Upper lobe of right lung (tissue), 1 donor: ENCODE measurements around the gene PSMD6. TPM values are rescaled to one million over a fixed set of nuclear protein-coding genes. Genes with fewer than 3 reads are reported as not detected.

Experiments
- ATAC-seq: fragments of 200-7000 bp; cut with Tn5 transposase; one replicate; pipeline ENCODE4 v1.9.1; 2020; ENCODE audit warnings: mild to moderate bottlenecking, moderate library complexity
- DNase-seq: peaks from one replicate; pipeline ENCODE4 v3.0.0-alpha.2; 2020
- H3K27ac ChIP-seq: fragments of 200-600 bp; one replicate; pipeline ENCODE4 v1.8.0; 2022
- H3K27me3 ChIP-seq: fragments of 200-600 bp; one replicate; pipeline ENCODE4 v1.8.0; 2022; ENCODE audit warnings: mild to moderate bottlenecking
- H3K36me3 ChIP-seq: fragments of 200-600 bp; one replicate; pipeline ENCODE4 v1.8.0; 2022
- H3K4me1 ChIP-seq: fragments of 200-600 bp; one replicate; pipeline ENCODE4 v1.8.0; 2022
- H3K4me3 ChIP-seq: fragments of 200-600 bp; one replicate; pipeline ENCODE4 v1.8.0; 2022; ENCODE audit warnings: mild to moderate bottlenecking
- H3K9me3 ChIP-seq: fragments of 200-600 bp; one replicate; pipeline ENCODE4 v1.8.0; 2022
- CTCF ChIP-seq: fragments of 200-600 bp; IDR thresholded peaks from one replicate; pipeline ENCODE4 v1.8.0; 2022; ENCODE audit warnings: antibody characterized with exemption
- intact Hi-C: fragments of 100-400 bp; cut with DNase I; formaldehyde crosslinking; loops from one replicate; pipeline ENCODE4 v1.11.0; 2022
- total RNA-seq: library from RNA; stranded (reverse); fragmentation: NEBNext Ultra II Directional; extraction: Animal tissue kit (Norgen Biotek cat#: 25700); gene quantifications from one replicate; pipeline ENCODE4 v1.2.1, GENCODE V29; 2021
- donor health status: DM: no; HTN: yes; CAD: no; lungs with severe emphysema.

The PSMD6 gene
- total RNA-seq, 1 donor from 2014 or later = 52.2 TPM

- no peak for ATAC-seq
- Histone ChIP-seq H3K4me1 (peaks cover 5% of the 10 kb centered on the region), H3K36me3 (peaks cover 85% of the 10 kb centered on the region), H3K9me3 (no peaks in the 10 kb centered on the region), H3K4me3 (no peak overlapping the region), H3K27me3 (no peaks in the 10 kb centered on the region), H3K27ac (no peak overlapping the region)
- DNase-seq = no peak
- intact Hi-C loops = no loop called here
- TF ChIP-seq CTCF = no peak
These were observed 32.6 kb downstream of the PSMD6 start for GRCh38 chr3:63990733-63991132.

GRCh38 chr3:63990204-63990603 lies 33.1 kb downstream of the PSMD6 start:
- no peaks in the 10 kb centered on the region for H3K9me3 ChIP-seq
- peaks cover 85% of the 10 kb centered on the region for H3K36me3 ChIP-seq
- DNase-seq (no peak), ATAC-seq (no peak)
- TF ChIP-seq CTCF = no peak
- H3K27me3 ChIP-seq = no peaks in the 10 kb centered on the region
- H3K27ac ChIP-seq = no peak overlapping the region
- peaks cover 5% of the 10 kb centered on the region for H3K4me1 ChIP-seq
- no peak overlapping the region for H3K4me3 ChIP-seq
- intact Hi-C loops = no loop called here

GRCh38 chr3:63988943-63989342 lies 34.4 kb downstream of the PSMD6 start:
- Histone ChIP-seq H3K4me3 (no peak overlapping the region), H3K9me3 (no peaks in the 10 kb centered on the region), H3K27ac (no peak overlapping the region), H3K36me3 (peaks cover 90% of the 10 kb centered on the region), H3K27me3 (no peaks in the 10 kb centered on the region), H3K4me1 (peaks cover 5% of the 10 kb centered on the region)
- intact Hi-C loops = no loop called here
- no peak for TF ChIP-seq CTCF
- no peak for ATAC-seq
- no peak for DNase-seq

- no peaks in the 10 kb centered on the region for H3K27me3 ChIP-seq
- no peak for ATAC-seq
- no peaks in the 10 kb centered on the region for H3K4me1 ChIP-seq
- no peak for DNase-seq
- intact Hi-C loops = no loop called here
- no peaks in the 10 kb centered on the region for H3K9me3 ChIP-seq
- no peak overlapping the region for H3K4me3 ChIP-seq
- H3K27ac ChIP-seq = no peak overlapping the region
- TF ChIP-seq CTCF = no peak
- H3K36me3 ChIP-seq = peaks cover 88% of the 10 kb centered on the region
These were observed 36.5 kb downstream of the PSMD6 start for GRCh38 chr3:63986831-63987230.

GRCh38 chr3:63986146-63986545 lies 37.1 kb downstream of the PSMD6 start:
- TF ChIP-seq CTCF = no peak
- H3K4me3 ChIP-seq = no peak overlapping the region
- no peak overlapping the region for H3K27ac ChIP-seq
- no peaks in the 10 kb centered on the region for H3K27me3 ChIP-seq
- DNase-seq (no peak), ATAC-seq (no peak)
- H3K4me1 ChIP-seq = peaks cover 4% of the 10 kb centered on the region
- no peaks in the 10 kb centered on the region for H3K9me3 ChIP-seq
- intact Hi-C loops = no loop called here
- peaks cover 87% of the 10 kb centered on the region for H3K36me3 ChIP-seq

GRCh38 chr3:63984391-63984790 lies 38.9 kb downstream of the PSMD6 start:
- intact Hi-C loops = no loop called here
- Histone ChIP-seq H3K36me3 (peaks cover 82% of the 10 kb centered on the region), H3K27ac (no peak overlapping the region), H3K4me3 (no peak overlapping the region), H3K4me1 (peaks cover 14% of the 10 kb centered on the region), H3K9me3 (no peaks in the 10 kb centered on the region), H3K27me3 (no peaks in the 10 kb centered on the region)
- TF ChIP-seq CTCF = no peak
- DNase-seq (no peak), ATAC-seq (no peak)
